Measurements from ENCODE around the gene SHC4.

GRCh38 chr15:48992545-48992944 is 28.8 kb upstream of the SHC4 start:
- TF ChIP-seq CTCF (IDR thresholded peaks at IDR 0.05; ENCODE audit: insufficient read depth, low read length) (no peak), GABPA (IDR thresholded peaks at IDR 0.05; ENCODE audit: low read depth) (no peak)
